SK-N-SH (cell line): ENCODE measurements around the gene PPP2R5C. TPM values are rescaled to one million over a fixed set of nuclear protein-coding genes. Genes with fewer than 3 reads are reported as not detected.

Source experiments
- CTCF ChIA-PET: fragments of 300-600, 350-600 bp; formaldehyde crosslinking; extraction: SDS; loops from one replicate; lab custom pipeline; 2021; lab: Yijun Ruan, JAX
- POLR2A ChIA-PET: fragments of 350-600 bp; sonication (Branson Sonifier 250); formaldehyde crosslinking; extraction: SDS; loops from one replicate; lab custom pipeline; 2020; ENCODE audit warnings: antibody characterized with exemption, inconsistent platforms; lab: Yijun Ruan, JAX
- DNase-seq: peaks from one replicate; pipeline ENCODE4 v3.0.0; 2012
- H2AFZ ChIP-seq: fragments of 200-600 bp; sonication (generic); 2 replicates; pipeline ENCODE4 v1.8.1; 2016; ENCODE audit warnings: antibody characterized with exemption, mild to moderate bottlenecking, low read depth
- H3F3A ChIP-seq: fragments of 200-600 bp; sonication (generic); replicated peaks from 2 replicates; pipeline ENCODE3; 2016; ENCODE audit warnings: antibody characterized with exemption, mild to moderate bottlenecking; ENCODE audit not compliant: insufficient read depth
- H3K27ac ChIP-seq, 2 experiments: fragments of 200-500 bp in 1 of 2; fragments of 200-600 bp in 1 of 2; sonication (Bioruptor generic) in 1 of 2; sonication (generic), shearing (Covaris generic) in 1 of 2; 2 replicates each; pipeline versions ENCODE4 v1.5.1 to v1.6.1; 2014 to 2016; ENCODE audit warnings: low read depth in 2 of 2, inconsistent platforms in 1 of 2, low read length in 1 of 2, mild to moderate bottlenecking in 1 of 2, mixed read lengths in 1 of 2
- H3K27me3 ChIP-seq: fragments of 200-600 bp; sonication (generic), shearing (Covaris generic); 2 replicates; pipeline ENCODE4 v1.6.1; 2016; ENCODE audit warnings: mixed run types; ENCODE audit not compliant: insufficient read depth
- H3K36me3 ChIP-seq, 2 experiments: fragments of 200-500 bp in 1 of 2; fragments of 200-600 bp in 1 of 2; sonication (Bioruptor generic) in 1 of 2; sonication (generic) in 1 of 2; replicated peaks in 1 of 2; 2 replicates each; pipeline versions ENCODE3 to v1.5.1; 2014 to 2016; ENCODE audit warnings: low read length in 1 of 2, mild to moderate bottlenecking in 1 of 2; ENCODE audit not compliant: insufficient read depth in 2 of 2, control insufficient read depth in 1 of 2
- H3K4me1 ChIP-seq, 2 experiments: fragments of 200-500 bp in 1 of 2; fragments of 200-600 bp in 1 of 2; sonication (Bioruptor generic) in 1 of 2; sonication (generic), shearing (Covaris generic) in 1 of 2; 2 replicates each; pipeline versions ENCODE4 v1.5.1 to v1.6.1; 2014 to 2016; ENCODE audit warnings: low read depth in 1 of 2, low read length in 1 of 2, mixed run types in 1 of 2; ENCODE audit not compliant: insufficient read depth in 2 of 2, control insufficient read depth in 1 of 2
- H3K4me2 ChIP-seq: fragments of 200-600 bp; sonication (generic), shearing (Covaris generic); 2 replicates; pipeline ENCODE4 v1.6.1; 2017; ENCODE audit warnings: mixed run types
- H3K4me3 ChIP-seq, 2 experiments: fragments of 200-500 bp in 1 of 2; fragments of 200-600 bp in 1 of 2; sonication (Bioruptor generic) in 1 of 2; sonication (generic), shearing (Covaris generic) in 1 of 2; 2 replicates each; pipeline versions ENCODE4 v1.5.1 to v1.8.1; 2014 to 2016; ENCODE audit warnings: low read depth in 2 of 2, inconsistent platforms in 1 of 2, low read length in 1 of 2, mild to moderate bottlenecking in 1 of 2, mixed read lengths in 1 of 2, moderate library complexity in 1 of 2
- H3K79me2 ChIP-seq: fragments of 200-600 bp; sonication (generic); 2 replicates; pipeline ENCODE4 v1.8.1; 2017; ENCODE audit warnings: mild to moderate bottlenecking; ENCODE audit not compliant: insufficient read depth
- H3K9ac ChIP-seq: fragments of 200-600 bp; sonication (generic); 2 replicates; pipeline ENCODE4 v1.6.1; 2017; ENCODE audit warnings: mixed run types
- H3K9me2 ChIP-seq: fragments of 200-600 bp; sonication (generic); 2 replicates; pipeline ENCODE4 v1.6.1; 2017; ENCODE audit warnings: mixed run types
- H3K9me3 ChIP-seq: fragments of 200-600 bp; sonication (generic); 2 replicates; pipeline ENCODE4 v1.6.1; 2017; ENCODE audit warnings: mixed run types, mild to moderate bottlenecking, moderate library complexity
- H4K20me1 ChIP-seq: fragments of 200-600 bp; sonication (generic); 2 replicates; pipeline ENCODE4 v1.6.1; 2017; ENCODE audit warnings: mild to moderate bottlenecking, mixed run types; ENCODE audit not compliant: insufficient read depth
- EP300 ChIP-seq, 2 experiments: IDR thresholded peaks; 2 replicates each; pipeline versions ENCODE4 v1.4.0 to v1.6.1; 2012; ENCODE audit warnings: borderline replicate concordance in 1 of 2, low read depth in 1 of 2, low read length in 1 of 2
- EZH2phosphoT487 ChIP-seq: fragments of 200-600 bp; sonication (generic); IDR thresholded peaks from 2 replicates; pipeline ENCODE4 v1.6.1; 2017; ENCODE audit warnings: low read depth, mixed run types, mild to moderate bottlenecking, antibody characterized with exemption, moderate library complexity, borderline replicate concordance
- FOXM1 ChIP-seq: IDR thresholded peaks from 2 replicates; pipeline ENCODE4 v1.4.0; 2012; ENCODE audit warnings: low read depth, mild to moderate bottlenecking
- GABPA ChIP-seq: IDR thresholded peaks from 2 replicates; pipeline ENCODE4 v1.4.0; 2012; ENCODE audit warnings: low read depth, mild to moderate bottlenecking
- JUND ChIP-seq: IDR thresholded peaks from 2 replicates; pipeline ENCODE4 v1.4.0; 2012
- MXI1 ChIP-seq: IDR thresholded peaks from 2 replicates; pipeline ENCODE4 v1.6.1; 2012; ENCODE audit warnings: mild to moderate bottlenecking, low read depth, low read length, improper control_type of control experiment
- NFIC ChIP-seq: IDR thresholded peaks from 2 replicates; pipeline ENCODE4 v1.4.0; 2012; ENCODE audit warnings: borderline replicate concordance
- POLR2AphosphoS5 ChIP-seq: IDR thresholded peaks from 2 replicates; pipeline ENCODE4 v1.6.1; 2012; ENCODE audit warnings: low read depth, low read length
- RFX5 ChIP-seq: IDR thresholded peaks from 2 replicates; pipeline ENCODE4 v1.6.1; 2012; ENCODE audit warnings: mild to moderate bottlenecking, improper control_type of control experiment, low read length
- SMC3 ChIP-seq: IDR thresholded peaks from 2 replicates; pipeline ENCODE4 v1.6.1; 2012; ENCODE audit warnings: low read depth, low read length, improper control_type of control experiment
- TAF1 ChIP-seq: IDR thresholded peaks from 2 replicates; pipeline ENCODE4 v1.6.1; 2012; ENCODE audit warnings: low read depth, mild to moderate bottlenecking, low read length, moderate library complexity, borderline replicate concordance
- YY1 ChIP-seq: IDR thresholded peaks from 2 replicates; pipeline ENCODE4 v1.4.0; 2012; ENCODE audit warnings: low read depth, mild to moderate bottlenecking
- WGBS: methylation state at CpG from one replicate; pipeline ENCODE4 v1.1.6; 2017; ENCODE audit warnings: low lambda C conversion rate; 5-methylcytosine and 5-hydroxymethylcytosine counted together
- polyA plus RNA-seq, 3 experiments: library from polyadenylated mRNA; depleted of rRNA; stranded (reverse); fragments of >200 nt; gene quantifications; 2 replicates each; pipeline ENCODE4 v1.2.3, GENCODE V29; 2012
- TF ChIP-seq, protein P1 (sequence below): fragments of 150-350 bp; IDR thresholded peaks from 2 replicates; pipeline ENCODE4 v1.6.1; 2016; ENCODE audit warnings: mild to moderate bottlenecking, low read depth, low read length
- TF ChIP-seq, protein P2 (sequence below): fragments of 150-350 bp; IDR thresholded peaks from 2 replicates; pipeline ENCODE4 v1.6.1; 2017; ENCODE audit warnings: antibody characterized with exemption, low read length, low read depth, borderline replicate concordance

PPP2R5C gene
- polyA plus RNA-seq, 1 of the 3 experiments (the other 2 are of a cell fraction): 43.7 TPM

DNA sequence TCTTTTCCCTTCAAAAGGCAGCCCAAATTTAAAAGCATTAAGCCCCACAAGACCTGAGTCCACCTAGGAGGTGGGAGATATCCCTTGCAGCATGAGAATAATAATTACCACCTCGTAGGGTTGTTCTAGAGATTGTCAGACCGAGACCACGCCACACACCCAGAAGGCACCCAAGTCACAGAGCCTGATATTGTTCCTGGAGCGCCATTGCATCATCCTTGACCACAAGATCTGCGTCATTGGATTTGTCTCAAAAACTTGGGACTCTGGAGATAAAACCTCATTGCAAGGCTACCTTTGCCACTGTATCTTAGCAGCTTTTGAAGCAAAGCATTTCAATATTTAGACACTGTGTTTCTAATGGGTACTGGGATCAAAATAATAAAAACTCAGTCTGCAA is 29.4 kb upstream of the PPP2R5C start:
- no peaks in the 10 kb centered on the region; a peak in 1 of 4 replicates for H3K4me1 ChIP-seq
- 0 out of 2 replicates have a peak, but pooled peaks cover 2% of the 10 kb centered on the region for H3K27me3 ChIP-seq
- no peak overlapping the region for H3K4me2 ChIP-seq
- ChIA-PET CTCF (interaction anchor here (1.1 kb wide), 1 partner anchor 12 kb away, joined by 3 read pairs; no protein-coding TSS in a partner anchor), POLR2A (interaction anchor here (0.7 kb wide), 1 partner anchor 89 kb away, joined by 3 read pairs; no protein-coding TSS in a partner anchor)
- H3F3A ChIP-seq: no peaks in the 10 kb centered on the region
- H3K36me3 ChIP-seq: no peaks in the 10 kb centered on the region
- H3K9me2 ChIP-seq: no peaks in the 10 kb centered on the region
- H4K20me1 ChIP-seq: no peaks in the 10 kb centered on the region
- no peak overlapping the region for H3K4me3 ChIP-seq
- no peak overlapping the region for H3K27ac ChIP-seq
- no peak overlapping the region for H3K9ac ChIP-seq
- H2AFZ ChIP-seq: no peak overlapping the region
- H3K79me2 ChIP-seq: no peaks in the 10 kb centered on the region
- DNase-seq: no peak
- H3K9me3 ChIP-seq: no peaks in the 10 kb centered on the region
- WGBS: 67% methylated on average over 5 of the region's 5 CpGs
- TF ChIP-seq EZH2phosphoT487 (no peak), SMC3 (no peak), RFX5 (no peak), MXI1 (no peak), GABPA (no peak), TAF1 (no peak), EP300 (IDR thresholded peaks at IDR 0.05; ENCODE audit: borderline replicate concordance in 1 of 2, low read depth in 1 of 2, low read length in 1 of 2) (no peak), FOXM1 (no peak), NFIC (no peak), JUND (no peak)
- TF ChIP-seq, protein P1, sequence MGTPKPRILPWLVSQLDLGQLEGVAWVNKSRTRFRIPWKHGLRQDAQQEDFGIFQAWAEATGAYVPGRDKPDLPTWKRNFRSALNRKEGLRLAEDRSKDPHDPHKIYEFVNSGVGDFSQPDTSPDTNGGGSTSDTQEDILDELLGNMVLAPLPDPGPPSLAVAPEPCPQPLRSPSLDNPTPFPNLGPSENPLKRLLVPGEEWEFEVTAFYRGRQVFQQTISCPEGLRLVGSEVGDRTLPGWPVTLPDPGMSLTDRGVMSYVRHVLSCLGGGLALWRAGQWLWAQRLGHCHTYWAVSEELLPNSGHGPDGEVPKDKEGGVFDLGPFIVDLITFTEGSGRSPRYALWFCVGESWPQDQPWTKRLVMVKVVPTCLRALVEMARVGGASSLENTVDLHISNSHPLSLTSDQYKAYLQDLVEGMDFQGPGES: no peak

DNA sequence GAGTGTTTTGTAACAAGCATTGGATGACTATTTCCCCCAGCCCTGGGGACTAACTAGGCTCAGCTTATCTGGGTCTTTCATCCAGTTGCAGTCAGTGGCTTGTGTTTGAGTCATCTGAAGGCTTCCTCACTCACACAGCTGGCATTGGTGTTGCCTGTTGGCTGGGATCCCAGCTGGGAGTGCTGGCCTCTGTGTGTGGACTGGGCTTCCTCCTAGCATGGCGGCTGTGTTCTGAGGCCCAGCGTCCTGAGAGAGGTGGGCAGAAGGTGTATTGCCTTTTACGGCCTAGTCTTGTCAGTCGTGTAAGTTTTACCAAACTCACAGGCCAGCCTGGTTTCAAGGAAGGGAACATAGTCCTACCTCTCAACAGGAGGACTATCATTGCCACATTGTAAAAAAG is 28.3 kb upstream of the PPP2R5C start:
- Histone ChIP-seq H3F3A (no peaks in the 10 kb centered on the region), H3K36me3 (no peaks in the 10 kb centered on the region), H2AFZ (no peak overlapping the region), H3K4me3 (no peak overlapping the region), H3K9ac (no peak overlapping the region), H3K9me2 (no peaks in the 10 kb centered on the region), H3K4me2 (no peak overlapping the region), H3K9me3 (no peaks in the 10 kb centered on the region), H4K20me1 (no peaks in the 10 kb centered on the region), H3K27me3 (peaks cover 12% of the 10 kb centered on the region; the same call in 1 of the 2 replicates), H3K79me2 (no peaks in the 10 kb centered on the region), H3K27ac (no peak overlapping the region), H3K4me1 (no peaks in the 10 kb centered on the region; a peak in 1 of 4 replicates)
- CTCF ChIA-PET: no interaction called here
- 74% methylated on average over 4 of the region's 4 CpGs for WGBS
- TF ChIP-seq FOXM1: no peak
- TF ChIP-seq, protein P2, sequence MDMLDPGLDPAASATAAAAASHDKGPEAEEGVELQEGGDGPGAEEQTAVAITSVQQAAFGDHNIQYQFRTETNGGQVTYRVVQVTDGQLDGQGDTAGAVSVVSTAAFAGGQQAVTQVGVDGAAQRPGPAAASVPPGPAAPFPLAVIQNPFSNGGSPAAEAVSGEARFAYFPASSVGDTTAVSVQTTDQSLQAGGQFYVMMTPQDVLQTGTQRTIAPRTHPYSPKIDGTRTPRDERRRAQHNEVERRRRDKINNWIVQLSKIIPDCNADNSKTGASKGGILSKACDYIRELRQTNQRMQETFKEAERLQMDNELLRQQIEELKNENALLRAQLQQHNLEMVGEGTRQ: no peak
- 0 out of 2 replicates have a peak, but pooled peaks have one; percentile 26 for TF ChIP-seq YY1
- TF ChIP-seq MXI1: no peak
- TF ChIP-seq POLR2AphosphoS5: no peak
- no peak for TF ChIP-seq JUND
- TF ChIP-seq, protein P1: no peak
- POLR2A ChIA-PET: no interaction called here
- no peak for DNase-seq
